PFSK-1 (cell line): ENCODE results near the gene LIPT2.

Source experiments
- REST ChIP-seq, 2 experiments: IDR thresholded peaks; 2 replicates each; pipeline versions ENCODE4 v1.6.1 to v1.8.0; 2011 to 2012; ENCODE audit warnings: low read depth in 2 of 2, low read length in 2 of 2, control low read depth in 1 of 2, inconsistent platforms in 1 of 2, mild to moderate bottlenecking in 1 of 2, moderate library complexity in 1 of 2; ENCODE audit not compliant: insufficient read depth in 1 of 2
- TAF1 ChIP-seq: IDR thresholded peaks from 2 replicates; pipeline ENCODE4 v1.6.1; 2012; ENCODE audit warnings: low read length, control low read depth, borderline replicate concordance; ENCODE audit not compliant: insufficient read depth

- TF ChIP-seq REST (IDR thresholded peaks at IDR 0.05; ENCODE audit: insufficient read depth in 1 of 2, low read depth in 2 of 2, low read length in 2 of 2) = no peak
- TF ChIP-seq TAF1 = no peak
These were observed 50.3 kb downstream of the LIPT2 start for GRCh38 chr11:74443071-74443864.
